GM12801 (cell line): ENCODE results near the gene CDSN.

Experiments used
- CTCF ChIP-seq: IDR thresholded peaks from one replicate; pipeline ENCODE4 v1.5.1; 2011; ENCODE audit warnings: control low read depth; ENCODE audit not compliant: insufficient read length; ENCODE audit errors: extremely low read depth

The CDSN gene

GRCh38 chr6:31118178-31118577 is 2.1 kb downstream of the CDSN start:
- no peak for TF ChIP-seq CTCF

GRCh38 chr6:31116661-31117385 is 3.4 kb downstream of the CDSN start:
- no peak for TF ChIP-seq CTCF

GRCh38 chr6:31115941-31116560 is 4.2 kb downstream of the CDSN start:
- TF ChIP-seq CTCF = no peak

- no peak for TF ChIP-seq CTCF
Measured at GRCh38 chr6:31114970-31115849, 5.0 kb downstream of the CDSN start.

GRCh38 chr6:31114541-31114878 is 5.7 kb downstream of the CDSN start, which contains the start of gene PSORS1C1:
Gene PSORS1C1, plus strand, starts transcription at chr6:31114800. Its CDS starts 14,833 bp downstream, at chr6:31129633.
- TF ChIP-seq CTCF = no peak

GRCh38 chr6:31113861-31114540 is 6.2 kb downstream of the CDSN start:
- no peak for TF ChIP-seq CTCF

GRCh38 chr6:31112478-31112877 is 7.8 kb downstream of the CDSN start, which contains the start of gene C6orf15:
Gene C6orf15, minus strand, starts transcription at chr6:31112575. Its CDS starts 20 bp downstream, at chr6:31112555.
- TF ChIP-seq CTCF = no peak
